GM12872 (cell line): Measurements from ENCODE around the gene GPC5.

ENCODE experiments used
- CTCF ChIP-seq: IDR thresholded peaks from 3 replicates; pipeline ENCODE4 v1.5.1; 2011; ENCODE audit warnings: low read depth, mild to moderate bottlenecking, low read length, moderate library complexity; ENCODE audit not compliant: insufficient read depth

The GPC5 gene

DNA sequence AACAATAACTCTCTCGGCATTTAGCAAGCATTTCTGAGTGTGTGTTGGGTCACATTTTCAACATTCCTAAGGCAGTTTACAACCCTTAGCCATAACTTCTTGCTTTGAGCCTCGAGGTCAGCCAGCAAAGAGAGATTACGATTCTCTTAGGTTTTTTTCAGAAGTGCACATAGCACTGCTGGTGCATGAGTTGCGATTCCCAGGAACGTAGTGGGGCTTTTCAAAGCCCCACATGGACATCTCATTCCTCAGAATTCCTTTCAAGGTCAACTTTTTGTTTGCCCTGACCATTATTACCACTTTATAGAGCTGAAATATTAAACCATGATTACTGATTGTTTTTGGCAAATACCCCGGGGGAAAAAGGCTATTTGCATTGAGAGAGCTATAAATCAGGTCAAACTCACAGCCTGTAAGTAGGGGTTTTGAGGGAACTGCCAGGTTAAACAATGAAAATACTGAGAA lies 705.3 kb downstream of the GPC5 start:
- TF ChIP-seq CTCF: no peak

DNA sequence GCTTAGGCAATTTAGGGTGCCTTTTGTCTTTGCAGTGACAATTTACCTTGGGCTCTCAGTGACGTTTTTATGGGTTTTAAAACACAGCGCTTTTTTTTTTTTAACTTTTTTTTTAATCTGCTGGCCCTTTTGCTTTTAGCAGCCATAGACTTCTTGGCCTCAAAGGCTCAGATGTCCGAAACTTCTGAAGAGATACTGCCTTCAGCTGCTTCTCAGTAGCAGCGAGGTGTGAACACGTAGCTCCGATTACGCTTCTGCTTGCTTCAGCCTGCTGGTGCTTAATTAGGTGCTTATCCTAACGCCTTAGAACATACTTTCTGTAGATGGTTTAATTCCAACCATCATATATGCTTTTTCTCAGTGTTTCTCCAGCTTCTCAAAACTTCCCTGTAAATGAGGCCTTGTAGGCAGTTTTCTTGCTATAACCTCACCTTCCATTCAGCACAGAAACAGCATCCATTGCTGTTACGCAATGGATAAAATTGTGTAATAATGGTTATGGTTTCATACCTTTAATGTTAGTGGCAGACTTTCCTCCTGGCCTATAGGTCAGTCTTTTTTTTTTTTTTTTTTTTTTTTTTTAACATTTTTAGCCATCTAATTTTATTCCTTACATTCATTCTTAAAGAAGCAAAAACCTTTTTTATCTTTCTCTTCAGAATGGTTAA lies 723.9 kb downstream of the GPC5 start:
- no peak for TF ChIP-seq CTCF

- TF ChIP-seq CTCF: no peak
These were observed 728.0 kb downstream of the GPC5 start for GRCh38 chr13:92126399-92126798.

DNA sequence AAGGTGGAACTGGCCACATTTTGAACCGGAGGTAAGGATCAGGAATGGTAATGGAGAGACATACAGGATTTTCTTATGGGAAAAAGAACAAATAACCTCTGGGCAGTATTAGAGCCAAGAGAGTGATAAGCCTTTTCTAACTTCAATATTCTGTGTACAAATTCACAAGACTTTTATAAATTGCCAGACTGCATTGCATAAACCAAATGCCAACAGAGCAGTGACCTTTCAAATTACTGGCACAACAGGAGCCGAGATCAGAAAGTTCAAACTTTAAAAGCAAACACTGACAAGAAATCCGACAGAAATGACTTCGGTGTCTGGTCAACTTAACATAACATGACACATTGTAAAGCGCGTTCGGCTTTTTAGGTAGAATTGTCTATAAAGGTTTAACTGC lies 737.1 kb downstream of the GPC5 start:
- no peak for TF ChIP-seq CTCF

- no peak for TF ChIP-seq CTCF
These were observed 738.2 kb downstream of the GPC5 start for GRCh38 chr13:92136449-92137155.

DNA sequence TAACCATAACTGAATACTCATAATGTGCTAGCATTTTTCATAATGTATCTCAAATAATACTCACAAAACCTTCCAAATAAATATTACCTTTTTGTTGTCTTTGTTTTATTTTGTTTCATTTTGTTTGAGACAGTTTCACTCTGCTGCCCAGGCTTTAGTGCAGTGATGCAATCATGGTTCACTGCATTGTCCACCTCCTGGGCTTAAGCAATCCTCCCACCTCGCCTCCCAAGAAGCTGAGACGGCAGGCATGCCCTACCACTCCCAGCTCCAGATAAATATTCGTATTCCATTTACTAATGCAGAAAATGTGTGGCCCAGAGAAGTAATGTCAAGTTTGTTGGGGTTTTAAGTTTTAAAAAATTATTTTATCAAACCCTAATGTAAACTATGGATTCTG lies 739.1 kb downstream of the GPC5 start:
- no peak for TF ChIP-seq CTCF

- TF ChIP-seq CTCF: no peak
These were observed 745.3 kb downstream of the GPC5 start for GRCh38 chr13:92143766-92144165.
